Upper lobe of left lung (tissue), 4 donors: Measurements from ENCODE around the gene PGAM2.

Experiments
- CTCF ChIP-seq, 6 experiments: fragments of 450-650 bp in 4 of 6; fragments of 200-600 bp in 2 of 6; sonication (generic) in 2 of 6; IDR thresholded peaks; one replicate each; pipeline ENCODE4 v1.5.1; 2016 to 2019; ENCODE audit warnings: antibody characterized with exemption in 6 of 6
- EP300 ChIP-seq, 4 donors: sonication (generic); formaldehyde crosslinking; IDR thresholded peaks; one replicate each; pipeline ENCODE4 v1.5.1; 2017; ENCODE audit warnings: antibody characterized with exemption in 4 of 4, control low read depth in 2 of 4

GRCh38 chr7:44099669-44100068 is 34.3 kb upstream of the PGAM2 start:
- TF ChIP-seq CTCF (IDR thresholded peaks at IDR 0.05) (no peak), EP300 (IDR thresholded peaks at IDR 0.05) (no peak)
